Thyroid gland (tissue), 4 donors: ENCODE measurements around the gene CENPX.

Experiments
- CTCF ChIP-seq, 6 experiments: fragments of 200-600 bp in 3 of 6; fragments of 450-650 bp in 3 of 6; sonication (generic) in 3 of 6; IDR thresholded peaks; one replicate each; pipeline ENCODE4 v1.5.1; 2016 to 2019; ENCODE audit warnings: antibody characterized with exemption in 6 of 6, mild to moderate bottlenecking in 2 of 6, inconsistent platforms in 1 of 6, moderate library complexity in 1 of 6
- POLR2A ChIP-seq, 2 donors: fragments of 450-650 bp; IDR thresholded peaks; one replicate each; pipeline ENCODE4 v1.6.1; 2017; ENCODE audit warnings: antibody characterized with exemption in 2 of 2, mild to moderate bottlenecking in 2 of 2, moderate library complexity in 1 of 2

GRCh38 chr17:82012261-82012639, 10.4 kb downstream of the CENPX start:
- TF ChIP-seq POLR2A (IDR thresholded peaks at IDR 0.05) (no peak), CTCF (IDR thresholded peaks at IDR 0.05) (no peak)
